ENCODE results near the gene RNU1-3. TPM values are rescaled to one million over a fixed set of nuclear protein-coding genes. Genes with fewer than 3 reads are reported as not detected.
A peak's percentile ranks its signal among the peaks of the same experiment; 100 is the strongest.
"Not testable (repeated sequence)": the region's sequence is repeated elsewhere in the genome, so short reads cannot be mapped to it uniquely, and the experiment has no call there.

RNU1-3 gene
- total RNA-seq, 1 donor from 2014 or later, result 6,387 TPM

DNA sequence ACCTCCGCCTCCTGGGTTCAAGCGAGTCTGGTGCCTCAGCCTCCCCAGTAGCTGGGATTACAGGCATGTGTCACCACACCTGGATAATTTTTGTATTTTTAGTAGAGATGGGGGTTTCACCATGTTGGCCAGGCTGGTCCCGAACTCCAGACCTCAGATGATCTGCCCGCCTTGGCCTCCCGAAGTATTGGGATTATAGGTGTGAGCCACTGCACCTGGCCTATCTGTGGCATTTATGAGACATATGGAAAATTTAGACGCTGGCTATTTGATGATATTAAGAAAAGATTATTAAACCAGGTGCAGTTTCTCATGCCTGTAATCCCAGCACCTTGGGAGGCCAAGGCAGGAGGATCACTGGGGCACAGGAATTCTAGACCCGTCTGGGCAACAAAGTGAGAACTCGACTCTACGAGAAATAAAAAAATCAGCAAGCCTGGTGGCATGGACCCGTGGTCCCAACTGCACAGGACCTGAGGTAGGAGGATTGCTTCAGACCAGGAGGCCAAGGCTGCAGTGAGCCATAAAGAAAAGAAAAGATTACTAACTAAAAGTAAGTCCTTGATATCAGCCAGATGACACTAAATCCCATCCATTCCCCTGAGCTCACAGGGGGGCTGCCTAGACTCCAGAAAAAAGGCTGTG, 30.1 kb downstream of the RNU1-3 start:
- ATAC-seq, result not testable (repeated sequence)

DNA sequence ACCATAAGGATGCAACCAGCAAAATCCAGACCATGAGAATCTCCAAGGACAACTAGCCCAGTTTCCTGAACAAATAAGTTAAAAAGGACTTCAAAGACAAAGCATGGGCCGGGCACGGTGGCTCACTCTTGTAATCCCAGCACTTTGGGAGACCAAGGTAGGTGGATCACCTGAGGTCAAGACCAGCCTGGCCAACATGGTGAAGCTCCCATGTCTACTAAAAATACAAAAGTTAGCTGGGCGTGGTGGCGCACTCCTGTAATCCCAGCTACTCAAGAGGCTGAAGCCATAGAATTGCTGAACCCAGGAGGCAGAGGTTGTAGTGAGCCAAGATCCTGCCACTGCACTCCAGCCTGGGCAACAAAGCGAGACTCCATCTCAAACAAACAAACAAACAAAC, 30.8 kb downstream of the RNU1-3 start:
- ATAC-seq, result not testable (repeated sequence)

DNA sequence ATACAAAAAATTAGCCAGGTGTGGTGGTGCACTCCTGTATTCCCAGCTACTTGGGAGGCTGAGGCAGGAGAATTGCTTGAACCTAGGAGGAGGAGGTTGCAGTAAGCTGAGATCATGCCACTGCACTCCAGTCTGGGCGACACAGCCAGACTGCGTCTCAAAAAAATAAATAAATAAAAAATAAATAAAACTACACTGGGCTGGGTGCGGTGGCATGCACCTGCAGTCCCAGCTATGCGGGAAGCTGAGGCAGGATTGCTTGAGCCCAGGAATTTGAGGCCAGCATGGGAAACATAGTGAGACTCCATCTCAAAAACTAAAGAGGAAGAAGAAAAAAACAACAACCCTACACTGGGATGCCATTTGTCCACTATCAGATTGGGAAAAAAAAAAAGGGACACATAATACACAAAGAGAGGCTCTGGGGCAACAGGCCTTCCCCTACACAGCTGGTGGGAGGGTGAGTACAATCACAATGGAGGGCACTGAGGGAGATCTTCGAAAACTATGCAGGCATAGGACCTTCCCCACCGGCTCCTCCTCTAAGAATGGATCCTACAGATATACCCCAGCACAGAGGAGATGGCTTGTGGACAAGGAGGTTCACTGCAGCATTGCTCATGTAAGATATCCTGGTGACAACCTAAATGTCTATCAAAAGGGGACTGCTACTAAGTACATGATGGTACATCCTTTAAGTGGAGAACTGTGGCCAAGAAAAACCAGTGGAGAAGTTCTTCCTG, 33.0 kb downstream of the RNU1-3 start:
- not testable (repeated sequence) for ATAC-seq

DNA sequence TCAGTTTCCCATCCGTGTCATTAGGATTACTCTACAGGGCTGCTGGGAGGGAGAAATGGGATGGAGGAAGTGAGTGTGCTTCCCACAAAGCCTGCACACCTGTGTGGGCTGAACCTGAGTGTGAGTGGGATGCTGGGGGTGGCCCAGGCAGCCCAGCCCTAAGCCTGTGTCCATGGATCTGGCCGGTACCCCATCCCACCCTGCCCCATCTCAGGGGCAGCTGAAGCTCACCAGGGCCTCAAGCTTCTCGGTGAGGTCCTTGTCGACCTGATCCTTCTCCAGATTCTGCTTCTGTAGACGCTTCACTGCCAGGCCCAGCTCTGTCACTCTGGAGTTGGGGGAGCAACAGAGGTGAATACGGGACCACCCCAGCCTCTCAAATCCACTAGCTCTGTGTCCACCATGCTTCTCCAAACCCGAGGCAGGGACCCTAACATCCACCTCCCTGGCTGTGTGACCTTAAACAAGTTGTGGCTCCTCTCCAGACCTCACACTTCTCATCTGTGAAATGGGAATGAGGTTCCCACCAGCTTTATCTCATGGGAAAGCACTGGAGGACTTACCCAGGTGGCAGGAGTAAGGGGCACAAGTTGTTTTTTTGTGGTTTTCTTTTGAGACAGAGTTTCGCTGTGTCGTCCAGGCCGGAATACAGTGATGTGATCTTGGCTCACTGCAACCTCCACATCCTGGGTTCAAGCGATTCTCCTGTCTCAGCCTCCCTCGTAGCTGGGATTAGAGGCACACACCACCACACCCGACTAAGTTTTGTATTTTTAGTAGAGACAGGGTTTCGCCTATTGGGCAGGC, 34.5 kb downstream of the RNU1-3 start:
- ATAC-seq, result not testable (repeated sequence)

DNA sequence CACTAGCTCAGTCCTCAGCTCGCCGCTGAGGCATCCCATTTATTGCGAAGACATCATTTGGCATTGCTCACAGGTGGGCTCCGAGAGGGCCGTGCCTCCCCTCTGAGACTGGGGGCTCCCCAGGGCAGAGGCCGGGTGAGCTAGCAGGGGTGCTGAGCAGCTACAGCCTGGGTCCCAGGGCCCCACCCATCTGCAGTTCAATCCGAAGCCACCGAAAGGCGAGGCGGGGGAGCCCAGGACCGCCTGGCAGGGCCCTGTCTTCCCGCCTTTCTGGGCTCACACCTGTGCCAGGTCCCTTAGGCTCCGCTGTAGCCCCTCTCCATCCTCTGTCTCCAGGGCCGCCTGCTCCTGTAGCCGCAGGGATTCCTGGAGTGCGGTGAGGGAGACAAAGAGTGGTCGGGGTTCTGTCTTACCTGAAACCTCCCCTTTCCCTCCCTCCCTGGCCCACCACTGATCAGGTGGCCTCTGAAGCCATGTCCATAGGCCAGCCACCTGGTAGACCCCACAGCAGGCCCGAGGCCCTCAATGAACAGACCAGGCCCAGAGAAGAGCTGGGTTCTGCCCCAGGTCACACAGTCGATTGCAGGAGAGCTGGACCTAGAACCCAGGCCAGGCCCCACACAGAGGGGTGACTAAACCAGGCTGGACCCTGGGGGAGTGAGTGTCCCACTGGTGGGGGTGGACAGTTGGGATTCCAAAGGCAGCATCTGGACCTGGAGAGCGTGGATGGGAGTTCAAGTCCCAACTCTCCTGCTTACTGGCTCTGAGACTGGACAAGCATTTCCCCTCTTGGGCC, 35.3 kb downstream of the RNU1-3 start:
- peak; percentile 2 for ATAC-seq

DNA sequence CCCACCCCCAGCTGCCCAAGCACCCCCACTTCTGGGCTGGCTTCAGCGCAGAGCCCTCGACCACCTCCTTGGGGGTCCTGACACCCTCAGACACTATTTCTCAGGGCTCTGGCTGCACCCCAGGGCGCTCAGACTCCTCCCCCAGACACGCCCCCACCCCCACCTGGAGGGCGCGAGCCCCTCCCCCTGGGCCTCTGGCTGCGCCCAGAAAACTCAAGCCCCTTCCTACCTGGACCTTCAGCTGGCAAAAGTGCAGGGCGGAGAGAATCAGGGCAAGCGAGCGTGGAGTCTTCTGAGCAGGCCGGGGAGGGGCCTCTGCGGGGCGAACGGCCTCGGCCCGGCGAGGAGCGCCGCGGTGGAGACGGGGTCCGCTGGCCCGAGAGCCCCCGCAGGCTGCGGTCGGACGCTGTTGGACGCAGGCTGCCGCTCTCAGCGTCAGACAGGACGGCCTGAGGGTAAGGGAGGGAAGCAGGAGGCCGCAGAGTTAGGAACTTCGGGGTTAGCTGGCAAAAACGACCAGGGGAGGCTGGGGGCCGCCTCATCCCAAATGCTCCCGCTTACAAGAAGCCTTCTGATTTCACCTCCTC, 36.0 kb downstream of the RNU1-3 start:
- ATAC-seq, result peak; percentile 1

DNA sequence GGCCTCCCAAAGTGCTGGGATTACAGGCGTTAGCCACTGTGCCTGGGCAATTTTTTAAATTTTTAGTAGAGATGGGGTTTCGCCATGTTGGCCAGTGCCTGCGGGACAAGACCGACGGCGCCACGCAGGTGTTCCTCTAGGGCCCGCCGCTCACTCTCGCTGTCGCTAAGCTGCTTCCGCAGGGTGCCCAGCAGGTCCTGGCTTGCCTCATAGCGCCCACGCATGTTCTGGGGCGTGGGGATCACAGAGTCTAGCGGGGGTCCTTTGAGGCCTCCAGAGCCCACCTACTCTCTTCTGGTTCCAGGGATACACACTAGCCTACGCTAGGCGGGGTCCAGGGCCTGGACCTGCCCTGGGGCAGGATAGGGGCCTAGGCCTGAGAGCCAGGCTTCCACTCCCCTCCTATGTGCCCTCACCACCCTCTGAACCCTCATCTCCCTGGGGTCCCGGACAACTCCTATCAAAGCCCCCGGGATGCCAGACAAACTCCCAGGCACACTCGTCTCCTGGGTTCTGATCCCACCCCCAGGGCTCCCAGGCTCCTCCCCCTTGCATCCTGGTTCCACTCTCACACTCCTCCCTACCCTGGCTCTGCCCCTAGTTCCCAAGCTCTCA, 36.7 kb downstream of the RNU1-3 start:
- peak; percentile 11 for ATAC-seq

DNA sequence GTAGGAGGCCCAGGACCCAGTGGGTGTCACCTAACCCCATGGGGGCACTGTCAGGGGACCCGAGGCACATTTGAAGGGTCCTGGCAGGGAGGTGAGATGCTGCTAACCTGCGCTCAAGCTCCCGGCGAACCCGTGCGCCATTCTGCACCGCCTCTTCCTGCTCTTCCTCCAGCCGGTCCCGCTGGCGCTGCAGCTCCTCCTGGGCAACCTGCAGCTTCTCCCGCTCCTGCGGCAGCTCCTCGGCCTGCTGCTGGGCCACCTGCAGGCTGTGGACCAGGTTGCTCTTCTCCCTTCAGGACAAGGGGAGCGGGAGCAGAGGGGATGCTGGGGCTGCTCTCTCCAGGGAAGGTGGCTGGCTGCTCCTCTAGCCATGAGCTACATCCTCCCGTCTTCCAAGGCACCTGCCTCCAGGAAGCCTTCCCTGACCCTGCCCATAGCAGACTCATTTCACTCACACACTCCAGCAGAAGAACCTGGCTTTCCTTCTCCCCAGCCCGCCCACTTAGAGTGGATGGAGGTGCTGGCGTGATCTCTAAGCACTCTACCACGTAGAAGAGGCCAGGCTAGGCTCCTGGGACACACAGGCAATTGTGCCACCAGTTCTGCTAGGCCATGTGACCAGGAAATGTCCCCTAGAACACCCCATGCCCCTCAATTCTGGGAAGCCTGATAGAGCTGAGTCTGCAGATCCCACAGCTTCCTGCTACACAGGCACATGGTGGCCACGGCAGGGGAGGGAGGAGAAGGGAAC, 38.2 kb downstream of the RNU1-3 start:
- no peak for ATAC-seq

DNA sequence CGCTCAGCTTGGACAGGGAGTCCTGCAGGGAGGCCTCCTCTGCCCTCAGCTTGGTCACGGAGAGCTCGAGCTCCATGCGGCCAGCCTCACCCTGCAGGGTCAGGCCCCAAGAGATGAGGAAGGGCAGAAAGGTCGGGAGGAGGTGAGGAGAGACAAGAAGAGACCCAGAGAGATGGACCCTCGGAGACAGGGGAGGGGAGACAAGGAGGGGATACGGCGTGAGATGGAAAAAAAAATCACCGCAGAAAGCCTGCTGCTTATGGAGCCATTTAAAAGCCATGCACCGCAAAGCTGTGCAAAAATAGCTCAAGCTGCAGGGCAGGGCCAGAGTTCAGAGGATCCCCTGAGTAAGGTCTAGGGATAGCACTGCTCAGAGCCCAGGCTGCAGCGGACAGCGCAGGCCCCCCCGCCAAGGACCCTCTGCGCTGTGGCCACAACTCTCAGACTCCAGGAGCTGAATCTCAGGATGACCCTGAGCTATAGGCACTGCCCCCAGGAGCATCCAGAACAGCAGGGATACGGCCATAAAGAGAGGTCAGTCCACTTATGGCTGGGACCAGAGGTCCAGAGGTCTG, 40.3 kb downstream of the RNU1-3 start:
- not testable (repeated sequence) for ATAC-seq

DNA sequence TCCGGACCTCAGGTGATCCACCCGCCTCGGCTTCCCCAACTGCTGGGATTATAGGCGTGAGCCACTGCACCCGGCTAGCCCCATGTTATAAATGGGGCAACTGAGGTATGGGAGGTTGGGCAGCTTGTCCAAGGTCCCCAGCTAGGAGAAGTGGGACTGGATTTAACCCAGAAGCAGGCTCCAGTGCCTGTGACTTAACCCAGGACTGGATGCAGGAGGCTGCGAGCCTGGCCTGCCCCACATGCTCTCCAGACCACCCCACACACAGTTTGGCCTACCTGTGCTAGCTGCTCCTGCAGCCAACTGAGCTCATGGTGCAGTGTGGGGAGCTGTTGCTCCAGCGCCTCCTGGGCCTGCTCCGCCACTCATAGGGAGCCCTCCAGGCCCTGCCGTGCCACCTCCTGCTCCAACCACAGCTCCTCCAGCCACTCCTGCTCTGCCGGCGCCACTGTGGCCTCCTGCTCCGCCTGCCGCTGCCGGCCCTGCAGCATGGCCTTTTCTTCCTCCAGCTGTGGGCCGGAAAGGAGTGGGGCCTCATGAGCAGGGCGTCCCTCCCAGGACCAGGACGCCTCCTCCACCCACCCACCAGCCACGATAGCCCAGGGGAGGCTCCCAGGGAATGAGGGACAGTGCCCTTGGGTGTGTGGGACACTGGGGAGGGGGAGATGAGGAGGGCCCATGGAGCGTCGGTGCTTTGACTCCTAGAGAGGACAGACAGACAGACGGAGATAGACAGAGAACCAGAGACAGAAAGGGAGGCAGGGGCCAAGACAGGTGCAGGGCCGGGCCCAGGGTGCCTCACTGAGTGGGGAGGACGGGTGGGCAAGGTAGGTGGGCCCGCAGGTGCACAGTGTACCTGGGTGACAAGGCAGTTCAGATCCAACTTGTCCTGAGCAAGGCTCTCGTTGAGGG, 41.0 kb downstream of the RNU1-3 start:
- no peak for ATAC-seq

DNA sequence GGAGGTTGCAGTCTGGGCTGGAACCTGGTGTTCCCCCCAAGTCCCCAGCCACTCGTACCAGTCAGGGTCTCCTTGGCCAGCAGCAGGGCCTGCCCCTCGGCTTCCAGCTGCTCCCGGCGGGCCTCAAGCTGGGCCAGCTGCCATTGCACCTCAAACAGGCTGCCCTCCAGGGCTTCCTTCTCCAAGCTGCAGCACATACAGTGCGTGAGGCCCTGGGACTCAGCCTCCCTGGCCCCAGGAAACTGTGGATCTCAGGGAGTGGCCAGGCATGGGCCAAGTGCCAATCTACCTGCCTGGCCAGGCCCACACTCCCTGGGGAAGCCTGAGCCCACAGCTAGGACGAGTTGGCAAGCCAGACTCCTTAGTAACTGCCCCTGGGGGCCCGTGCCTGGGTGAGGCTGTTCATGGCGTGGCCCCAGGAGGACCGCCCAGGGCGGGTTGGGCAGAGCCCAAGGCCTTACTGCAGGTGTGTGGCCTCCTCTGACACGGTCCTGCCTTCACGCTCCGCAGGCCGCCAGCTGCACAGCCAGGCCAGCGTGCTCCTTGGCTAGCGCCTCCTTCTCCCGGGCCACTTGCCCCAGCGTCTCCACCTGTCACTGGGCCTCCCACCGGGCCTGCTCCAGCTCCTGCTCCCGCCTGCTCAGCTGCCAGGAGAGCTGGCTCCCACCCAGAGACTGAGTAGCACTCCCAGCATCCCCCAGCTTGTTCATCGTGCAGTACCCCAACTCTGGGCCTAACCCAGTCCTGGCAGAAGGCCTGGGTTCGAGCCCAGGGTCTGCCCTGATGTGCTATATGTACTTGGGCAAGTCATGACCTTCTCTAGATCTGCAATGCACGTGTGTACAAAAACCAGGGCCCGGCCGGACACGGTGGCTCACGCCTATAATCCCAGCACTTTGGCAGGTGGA, 42.7 kb downstream of the RNU1-3 start:
- ATAC-seq, result peak; percentile 83

DNA sequence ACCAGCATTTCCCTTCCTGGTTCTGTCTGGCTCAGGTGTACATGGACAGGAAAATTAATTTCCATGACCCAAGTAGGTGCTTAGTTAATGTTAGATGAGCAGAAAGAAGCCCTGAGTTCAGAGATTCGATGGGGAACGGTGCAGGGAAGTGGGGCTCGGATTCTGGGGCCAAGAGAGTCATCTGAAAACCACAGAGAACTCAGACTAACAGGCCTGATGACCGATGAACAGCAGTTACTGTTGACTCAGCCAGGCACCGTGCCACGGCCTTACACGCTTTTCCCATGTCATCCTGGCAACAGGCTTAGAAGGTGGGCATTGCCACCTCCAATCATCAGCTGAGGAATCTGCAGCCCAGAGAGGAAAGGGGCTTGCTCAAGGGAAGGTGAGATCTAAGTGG, 43.4 kb downstream of the RNU1-3 start:
- peak; percentile 34 for ATAC-seq

DNA sequence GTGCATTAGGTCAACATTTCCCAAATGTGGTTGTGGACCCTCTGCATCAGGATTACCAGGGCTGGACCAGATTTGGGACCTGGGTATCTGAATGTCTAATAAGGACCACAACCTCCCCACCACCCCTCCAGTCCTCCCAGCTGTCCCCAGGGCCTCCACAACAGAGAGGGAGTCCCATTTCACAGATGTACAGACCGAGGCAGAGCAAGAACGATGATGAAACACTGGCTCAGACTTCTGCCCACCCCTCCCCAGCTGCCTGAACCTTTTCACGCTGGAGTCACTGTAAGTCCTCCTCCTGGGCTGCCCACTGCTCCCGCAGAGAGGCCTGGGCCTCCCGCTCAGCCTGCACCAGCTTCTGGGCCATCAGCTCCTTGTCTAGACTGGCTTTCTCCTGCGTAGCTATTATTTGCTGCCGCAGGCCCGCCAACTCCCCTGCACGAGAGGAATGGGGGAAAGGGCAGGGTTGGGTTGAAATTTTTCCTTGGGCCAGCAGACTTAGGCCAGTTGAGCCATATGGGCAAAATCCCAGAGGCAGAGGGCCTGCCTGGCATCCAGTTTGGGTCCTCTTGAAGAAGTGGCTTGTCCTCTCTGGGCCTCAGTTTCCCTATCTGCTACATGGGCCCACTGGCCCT, 45.0 kb downstream of the RNU1-3 start:
- ATAC-seq, result not testable (repeated sequence)

DNA sequence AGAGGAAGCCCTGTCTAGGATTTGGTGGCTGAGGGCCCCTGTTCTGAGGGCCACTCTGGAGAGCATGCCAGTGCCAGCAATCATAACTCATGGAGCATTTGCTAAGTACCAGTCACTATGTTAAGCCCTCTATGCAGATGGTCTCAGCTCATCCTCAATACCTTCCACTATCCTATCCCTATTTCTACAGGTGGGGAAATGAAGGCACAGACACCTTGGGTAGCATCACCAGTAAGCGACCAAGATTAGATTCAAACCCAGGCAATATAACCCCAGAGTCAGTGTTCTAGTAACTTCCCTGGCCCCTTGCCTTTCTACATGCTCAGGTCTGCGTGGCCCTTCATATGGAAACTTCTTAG, 45.5 kb downstream of the RNU1-3 start:
- no peak for ATAC-seq

DNA sequence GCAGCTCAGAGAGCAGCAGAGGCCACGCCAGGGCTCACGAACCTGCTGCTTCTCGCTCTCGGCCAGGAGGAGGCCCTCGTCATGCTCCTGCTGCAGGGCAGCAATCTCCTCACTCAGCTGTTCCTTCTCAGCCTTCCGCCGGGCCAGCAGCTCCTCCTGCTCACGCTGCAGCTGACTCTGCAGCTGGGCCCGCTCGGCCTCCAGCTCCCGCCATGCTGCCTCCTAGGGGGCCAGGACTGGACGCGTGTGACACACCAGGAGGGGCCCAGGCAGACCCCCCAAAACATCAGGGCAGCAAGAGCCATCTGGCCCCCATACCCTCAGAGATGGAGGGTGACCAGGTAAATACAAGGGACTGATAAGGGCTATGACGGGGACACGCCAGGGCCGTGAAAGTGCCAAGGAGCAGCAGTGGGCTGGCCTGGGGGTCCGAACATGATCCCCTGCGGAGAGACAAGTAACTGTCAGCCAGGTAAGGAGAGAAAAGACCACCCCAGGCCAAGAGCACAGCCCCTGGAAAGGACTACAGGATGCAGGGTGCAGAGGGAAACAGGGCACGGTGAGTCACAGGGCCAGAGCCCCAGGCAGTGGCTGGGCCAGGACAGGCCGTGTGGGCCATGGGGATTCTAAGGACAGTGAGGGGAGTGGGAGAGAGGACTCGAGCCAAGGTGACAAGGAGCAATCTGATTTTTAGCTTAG, 46.8 kb downstream of the RNU1-3 start:
- ATAC-seq, result not testable (repeated sequence)

DNA sequence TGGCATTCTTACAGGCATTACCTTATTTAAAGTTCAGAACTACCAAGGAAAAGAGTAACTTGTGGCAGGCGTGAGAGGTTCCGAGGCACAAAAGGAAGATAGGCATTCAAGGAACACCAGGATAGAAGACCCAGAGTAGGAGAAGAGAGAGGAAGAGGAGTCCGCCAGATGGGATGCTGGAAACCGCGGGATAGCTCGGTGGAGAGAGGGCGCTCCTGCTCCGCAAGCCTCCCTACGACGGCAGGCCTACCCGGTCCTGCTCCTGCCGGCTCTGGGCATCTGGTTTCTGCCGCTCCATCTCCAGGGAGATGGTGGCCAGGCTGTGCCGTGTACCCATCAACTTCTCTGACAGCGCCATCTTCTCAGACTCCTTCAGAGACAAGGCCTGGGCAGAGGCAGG, 48.0 kb downstream of the RNU1-3 start:
- ATAC-seq, result no peak
